NOMO-1 treated with DMSO at 0.1 percent for 48 hours (cell line): ENCODE measurements around the gene AGO3.

Source experiments
- DNase-seq: peaks from one replicate; lab custom pipeline; 2025; ENCODE audit not compliant: unreplicated experiment; lab: John Stamatoyannopoulos, UW

AGO3 gene

GRCh38 chr1:36094621-36095061 lies 163.7 kb downstream of the AGO3 start:
- no peak for DNase-seq

GRCh38 chr1:36095760-36096405 lies 165.0 kb downstream of the AGO3 start:
- DNase-seq, result peak; percentile 64

GRCh38 chr1:36096500-36097432 lies 165.9 kb downstream of the AGO3 start:
- DNase-seq, result no peak

GRCh38 chr1:36097693-36098585 lies 167.0 kb downstream of the AGO3 start:
- DNase-seq, result no peak

DNA sequence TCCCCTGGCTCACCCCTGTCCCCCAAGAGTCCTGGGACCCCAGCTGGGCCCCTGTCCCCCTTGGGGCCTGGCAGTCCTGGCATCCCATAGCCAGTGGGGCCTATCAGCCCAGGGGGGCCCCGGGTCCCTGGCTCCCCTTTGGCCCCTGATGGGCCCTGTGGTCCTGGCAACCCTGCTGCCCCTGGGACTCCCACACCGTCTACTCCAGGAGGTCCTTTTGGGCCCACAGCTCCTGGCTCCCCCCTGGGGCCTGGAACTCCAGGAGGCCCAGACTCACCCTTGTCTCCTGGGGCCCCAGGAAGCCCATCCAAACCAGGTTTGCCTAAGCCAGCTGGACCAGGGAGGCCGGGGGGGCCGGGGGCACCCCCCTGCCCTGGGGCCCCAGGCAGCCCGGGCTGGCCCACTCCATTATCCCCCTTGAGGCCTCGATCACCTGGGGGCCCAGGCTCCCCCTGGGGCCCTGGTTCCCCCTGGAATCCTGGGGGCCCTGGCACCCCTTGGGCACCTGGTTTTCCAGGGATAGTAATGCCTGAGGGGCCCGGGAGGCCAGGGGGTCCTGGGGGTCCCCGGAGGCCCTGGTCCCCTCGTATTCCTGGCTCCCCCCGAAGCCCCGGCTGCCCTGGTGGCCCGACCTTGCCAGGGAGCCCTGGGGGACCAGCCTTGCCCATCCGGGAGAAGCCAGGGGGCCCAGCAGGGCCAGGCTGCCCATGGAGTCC lies 167.9 kb downstream of the AGO3 start:
- no peak for DNase-seq

GRCh38 chr1:36099681-36100341 lies 168.9 kb downstream of the AGO3 start:
- DNase-seq, result peak; percentile 28

GRCh38 chr1:36100376-36100775 lies 169.5 kb downstream of the AGO3 start:
- DNase-seq, result no peak

DNA sequence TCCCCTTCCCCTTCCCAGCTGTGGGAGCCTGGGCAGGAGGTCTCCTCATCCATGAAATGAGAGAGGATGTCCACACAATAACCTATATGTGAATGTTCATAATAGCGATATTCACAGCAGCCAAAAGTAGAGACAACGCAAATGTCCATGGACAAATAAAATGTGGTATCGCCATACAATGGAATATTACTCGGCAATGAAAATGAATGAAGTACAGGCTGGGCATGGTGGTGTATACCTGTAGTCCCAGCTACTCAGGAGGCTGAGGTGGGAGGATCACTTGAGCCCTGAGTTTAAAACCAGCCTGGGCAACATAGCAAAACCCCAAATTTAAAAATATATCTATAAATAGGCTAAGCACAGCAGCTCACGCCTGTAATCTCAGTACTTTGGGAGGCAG lies 170.6 kb downstream of the AGO3 start:
- no peak for DNase-seq

- DNase-seq, result no peak
Measured at GRCh38 chr1:36106269-36106668, 175.4 kb downstream of the AGO3 start.

- no peak for DNase-seq
Measured at GRCh38 chr1:36107394-36107793, 176.5 kb downstream of the AGO3 start.

- DNase-seq, result no peak
Measured at GRCh38 chr1:36108314-36108713, 177.4 kb downstream of the AGO3 start.

- no peak for DNase-seq
Measured at GRCh38 chr1:36109041-36109679, 178.3 kb downstream of the AGO3 start.

DNA sequence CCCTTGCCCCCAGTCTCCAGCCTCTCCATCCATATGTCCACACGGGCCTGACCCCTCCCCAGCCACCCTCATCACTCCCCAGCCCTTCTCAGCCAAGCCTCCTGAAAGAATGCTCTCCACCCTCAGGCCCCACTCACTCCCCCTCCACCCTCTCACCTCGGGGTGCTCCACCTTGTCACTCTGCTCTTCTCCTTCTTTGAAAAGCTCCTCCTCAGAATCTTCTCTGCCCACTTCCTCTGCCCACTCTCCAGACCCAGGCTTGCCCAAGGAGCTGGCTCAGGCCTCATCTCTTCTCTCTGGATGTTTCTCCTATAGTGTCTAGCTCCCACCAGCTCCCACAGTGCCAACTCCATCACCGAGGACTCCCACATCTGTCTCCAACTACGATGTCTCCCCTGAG lies 180.2 kb downstream of the AGO3 start:
- DNase-seq, result no peak

- DNase-seq, result no peak
Measured at GRCh38 chr1:36112823-36113222, 181.9 kb downstream of the AGO3 start.

DNA sequence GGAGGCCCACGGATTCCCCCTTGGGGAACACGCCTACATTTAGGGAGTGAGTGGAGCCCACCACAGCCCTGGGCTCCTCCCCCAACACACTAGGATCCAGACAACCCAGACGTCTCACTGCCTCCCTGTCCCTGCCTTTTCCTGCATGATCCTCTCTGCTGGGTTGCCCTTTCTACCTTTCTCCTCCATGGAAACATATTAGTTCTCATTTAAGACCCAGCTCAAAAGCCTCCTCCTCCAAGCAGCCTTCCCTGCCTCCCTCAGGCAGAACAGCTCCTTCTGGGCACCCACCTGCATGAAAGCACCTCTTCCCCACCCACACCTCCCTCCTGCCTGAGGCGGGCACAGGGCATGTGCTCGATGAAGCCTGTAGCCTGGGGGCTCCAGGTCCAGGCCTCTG lies 183.5 kb downstream of the AGO3 start:
- no peak for DNase-seq

- DNase-seq, result no peak
Measured at GRCh38 chr1:36115200-36115669, 184.3 kb downstream of the AGO3 start.

DNA sequence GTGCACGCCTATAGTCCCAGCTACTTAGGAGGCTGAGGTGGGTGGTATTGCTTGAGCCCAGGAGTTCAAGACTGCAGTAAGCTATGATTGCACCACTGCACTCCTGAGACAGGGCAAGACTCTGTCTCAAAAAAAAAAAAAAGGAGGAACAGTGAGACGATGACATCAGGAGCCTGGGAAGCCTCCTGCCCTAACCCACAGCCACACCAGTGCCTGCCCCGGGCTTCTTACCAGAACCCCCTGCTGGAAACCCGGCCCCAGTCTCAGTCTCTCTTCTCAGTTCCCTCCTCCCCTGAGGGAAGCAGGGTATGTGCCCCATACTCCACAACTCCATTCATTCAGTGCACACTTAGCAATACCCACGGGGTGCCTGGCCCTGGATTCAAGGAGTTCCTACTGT lies 185.0 kb downstream of the AGO3 start:
- DNase-seq, result peak; percentile 16

DNA sequence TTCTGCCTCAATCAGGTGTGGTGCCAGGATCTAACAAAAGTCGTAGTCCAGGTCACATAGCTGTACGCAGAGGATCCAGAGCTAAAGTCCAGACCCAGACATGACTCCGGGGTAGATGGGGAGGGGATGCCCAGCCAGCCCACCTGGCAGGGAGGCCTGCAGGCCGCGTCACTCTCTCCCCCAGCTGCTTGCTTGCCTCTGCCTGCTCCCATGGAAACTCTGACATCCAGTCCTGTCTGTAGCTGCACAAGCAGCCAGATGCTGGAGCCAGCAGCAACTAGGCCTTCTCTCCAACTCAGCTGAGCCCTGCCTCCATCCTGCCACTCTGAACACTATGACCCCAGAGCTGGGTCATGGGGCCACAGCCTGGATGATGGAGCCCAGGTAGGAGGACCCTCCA lies 186.0 kb downstream of the AGO3 start:
- DNase-seq, result no peak

DNA sequence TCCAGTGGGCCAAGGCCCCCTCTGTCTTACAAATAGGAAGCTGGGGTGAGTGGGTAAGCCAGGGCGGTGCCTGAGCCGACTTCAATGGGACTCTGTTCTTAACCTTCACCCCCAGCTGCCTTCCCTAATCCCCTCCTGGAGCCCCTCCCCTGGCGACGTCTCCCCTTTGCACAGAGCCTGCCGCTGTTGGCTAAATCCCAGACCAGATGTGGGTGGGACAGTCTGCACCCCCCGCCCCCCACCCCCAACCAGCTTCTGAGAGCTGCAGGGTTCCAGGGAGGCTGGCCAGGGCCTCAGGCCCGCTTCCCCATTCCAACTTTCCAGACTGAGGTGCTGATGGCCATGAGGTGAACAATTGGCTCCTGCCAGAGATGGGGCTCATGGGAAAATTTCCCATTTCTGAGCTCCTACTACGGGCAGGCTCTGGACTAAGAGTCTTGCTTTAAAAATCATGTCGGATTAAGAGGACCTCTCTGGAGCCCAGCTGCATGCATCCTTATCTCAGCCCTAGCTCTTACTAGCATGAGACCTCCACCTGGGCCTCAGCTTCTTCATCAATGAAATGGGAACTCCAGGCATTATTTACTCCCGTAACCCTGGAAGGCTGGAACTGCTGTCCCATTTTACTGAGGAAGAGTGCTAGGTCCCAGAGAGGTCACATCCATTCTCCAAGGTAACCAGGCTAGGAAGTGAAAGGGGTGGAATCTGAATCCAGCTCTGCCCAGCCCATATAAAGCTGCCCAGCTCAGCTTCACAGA lies 187.7 kb downstream of the AGO3 start:
- DNase-seq, result no peak
